Stomach (tissue), 4 donors: ENCODE data around the gene STN1.

Source experiments
- CTCF ChIP-seq, 7 experiments: fragments of 450-650 bp in 4 of 7; fragments of 200-600 bp in 3 of 7; sonication (generic) in 3 of 7; IDR thresholded peaks; one replicate each; pipeline ENCODE4 v1.5.1; 2016 to 2019; ENCODE audit warnings: antibody characterized with exemption in 7 of 7, control low read depth in 2 of 7, mild to moderate bottlenecking in 1 of 7
- EP300 ChIP-seq: sonication (generic); formaldehyde crosslinking; IDR thresholded peaks from one replicate; pipeline ENCODE4 v1.6.1; 2017; ENCODE audit warnings: antibody characterized with exemption
- POLR2A ChIP-seq, 4 donors: fragments of 450-650 bp; IDR thresholded peaks; one replicate each; pipeline ENCODE4 v1.6.1; 2016; ENCODE audit warnings: antibody characterized with exemption in 4 of 4, control low read depth in 2 of 4, mild to moderate bottlenecking in 1 of 4, moderate library complexity in 1 of 4
- POLR2AphosphoS5 ChIP-seq, 3 donors: sonication (generic); formaldehyde crosslinking; IDR thresholded peaks; one replicate each; pipeline ENCODE4 v1.6.1; 2016; ENCODE audit warnings: antibody characterized with exemption in 3 of 3

GRCh38 chr10:103882285-103883007 is 35.5 kb downstream of the STN1 start:
- TF ChIP-seq CTCF (IDR thresholded peaks at IDR 0.05) (no peak), POLR2A (IDR thresholded peaks at IDR 0.05) (no peak), POLR2AphosphoS5 (IDR thresholded peaks at IDR 0.05) (no peak), EP300 (no peak)
